K562 (cell line): ENCODE measurements around the gene CRYBG3. TPM values are rescaled to one million over a fixed set of nuclear protein-coding genes. Genes with fewer than 3 reads are reported as not detected.
A peak's percentile ranks its signal among the peaks of the same experiment; 100 is the strongest.

Experiments
- ATAC-seq: fragments of 200-7000 bp; cut with Tn5 transposase; 3 replicates; pipeline ENCODE4 v1.9.1; 2020; ENCODE audit warnings: moderate library complexity
- BruUV-seq: library from RNA; stranded (reverse); fragments of 400-500 nt; replicated peaks from 2 replicates; lab custom pipeline; 2021; lab: Mats Ljungman, UMichigan
- CTCF ChIA-PET: fragments of 300-600 bp; formaldehyde crosslinking; extraction: SDS; loops from one replicate; lab custom pipeline; 2021; ENCODE audit warnings: low intra/inter-chr PET ratio; lab: Yijun Ruan, JAX
- POLR2A ChIA-PET: fragments of 300-600, 350-650 bp; sonication (Branson Sonifier 250); formaldehyde crosslinking; extraction: SDS; loops from one replicate; lab custom pipeline; 2021; ENCODE audit warnings: antibody characterized with exemption, inconsistent platforms; lab: Yijun Ruan, JAX
- DNase-seq, 4 experiments: peaks; one replicate each; pipeline versions ENCODE4 v3.0.0 to v3.0.0-alpha.2; 2011 to 2018; ENCODE audit warnings: low spot score in 3 of 4, mixed read lengths in 3 of 4; ENCODE audit errors: extremely low read depth in 1 of 4
- FAIRE-seq: peaks from 2 replicates; lab custom pipeline; 2011; peaks lifted over from hg19 to GRCh38; lab: Jason Lieb, UNC
- H2AFZ ChIP-seq: 2 replicates; pipeline ENCODE4 v1.6.0; 2011; ENCODE audit warnings: low read depth, low read length, control low read depth, inconsistent platforms
- H3K27ac ChIP-seq: fragments of 200-600 bp; 3 replicates; pipeline ENCODE4 v1.8.0; 2011; ENCODE audit warnings: low read depth, mild to moderate bottlenecking, control low read depth, inconsistent platforms, low read length, moderate library complexity, mixed read lengths; ENCODE audit errors: extremely low read depth
- H3K27me3 ChIP-seq, 2 experiments: fragments of 300-600 bp in 1 of 2; 2 replicates in 1 of 2; 3 replicates in 1 of 2; pipeline versions ENCODE4 v1.6.0 to v1.8.0; 2011; ENCODE audit warnings: inconsistent platforms in 2 of 2, low read length in 2 of 2, mild to moderate bottlenecking in 1 of 2, mixed read lengths in 1 of 2, moderate library complexity in 1 of 2; ENCODE audit not compliant: control insufficient read depth in 2 of 2, insufficient read depth in 2 of 2
- H3K36me3 ChIP-seq: fragments of 300-600 bp; 3 replicates; pipeline ENCODE4 v1.8.0; 2011; ENCODE audit warnings: mild to moderate bottlenecking, low read length, inconsistent platforms; ENCODE audit not compliant: control insufficient read depth, insufficient read depth
- H3K4me1 ChIP-seq, 2 experiments: fragments of 200-600 bp in 1 of 2; replicated peaks in 1 of 2; 2 replicates in 1 of 2; 3 replicates in 1 of 2; pipeline versions ENCODE4 v1.5.1 to v1.8.0; 2011; ENCODE audit warnings: inconsistent platforms in 2 of 2, low read length in 2 of 2, mild to moderate bottlenecking in 1 of 2, mixed read lengths in 1 of 2, moderate library complexity in 1 of 2; ENCODE audit not compliant: control insufficient read depth in 2 of 2, insufficient read depth in 2 of 2
- H3K4me2 ChIP-seq: 2 replicates; pipeline ENCODE4 v1.6.1; 2011; ENCODE audit warnings: low read length, control low read depth, inconsistent platforms, mixed read lengths; ENCODE audit not compliant: insufficient read depth
- H3K4me3 ChIP-seq: fragments of 200-600 bp; sonication (generic), shearing (Covaris generic); 2 replicates; pipeline ENCODE4 v1.5.1; 2016; ENCODE audit warnings: control low read depth, inconsistent platforms
- H3K79me2 ChIP-seq: fragments of 200-600 bp; 3 replicates; pipeline ENCODE4 v1.8.0; 2011; ENCODE audit warnings: low read length, inconsistent platforms; ENCODE audit not compliant: control insufficient read depth, insufficient read depth
- H3K9ac ChIP-seq, 2 experiments: 2 replicates each; pipeline versions ENCODE4 v1.6.0 to v1.6.1; 2011; ENCODE audit warnings: low read depth in 2 of 2, low read length in 2 of 2, control low read depth in 1 of 2, inconsistent platforms in 1 of 2, mild to moderate bottlenecking in 1 of 2, mixed read lengths in 1 of 2; ENCODE audit not compliant: insufficient read depth in 1 of 2
- H3K9me1 ChIP-seq: one replicate; pipeline ENCODE4 v1.6.0; 2011; ENCODE audit warnings: inconsistent platforms, mild to moderate bottlenecking, low read length, moderate library complexity; ENCODE audit not compliant: control insufficient read depth, insufficient read depth
- H3K9me3 ChIP-seq: replicated peaks from 2 replicates; pipeline ENCODE4 v1.5.1; 2011; ENCODE audit warnings: low read depth, low read length, inconsistent platforms; ENCODE audit not compliant: control insufficient read depth, insufficient read depth
- H4K20me1 ChIP-seq: replicated peaks from 2 replicates; pipeline ENCODE4 v1.6.1; 2011; ENCODE audit warnings: low read length, inconsistent platforms, mixed read lengths; ENCODE audit not compliant: control insufficient read depth, insufficient read depth
- BRCA1 ChIP-seq, 2 experiments: fragments of 450-650 bp in 1 of 2; sonication (generic) in 1 of 2; formaldehyde crosslinking in 1 of 2; IDR thresholded peaks; 2 replicates each; pipeline versions ENCODE4 v1.5.0 to v1.6.1; 2017 to 2020; ENCODE audit warnings: mild to moderate bottlenecking in 1 of 2, missing genetic modification reagents in 1 of 2
- EZH2 ChIP-seq: IDR thresholded peaks from 2 replicates; pipeline ENCODE4 v1.6.1; 2012; ENCODE audit warnings: low read depth, mild to moderate bottlenecking, inconsistent platforms, low read length, borderline replicate concordance
- WGBS: fragments of 100-300 bp; shearing (Covaris generic); methylation state at CpG from one replicate; pipeline ENCODE4 v1.1.6; 2016; ENCODE audit warnings: low coverage, mixed read lengths; ENCODE audit not compliant: insufficient coverage; ENCODE audit errors: missing lambda C conversion rate; 5-methylcytosine and 5-hydroxymethylcytosine counted together
- in situ Hi-C: fragments of 300-500 bp; cut with MboI; formaldehyde crosslinking; loops from 4 replicates; pipeline ENCODE4 v1.15.0; 2018; ENCODE audit warnings: inconsistent platforms, mixed read lengths
- intact Hi-C: fragments of 100-400 bp; cut with micrococcal nuclease; formaldehyde crosslinking; loops from 2 replicates; pipeline ENCODE4 v1.14.2; 2022
- polyA plus RNA-seq, 8 experiments: library from polyadenylated mRNA; depleted of rRNA in 4 of 8; stranded (reverse) in 5 of 8; unstranded in 3 of 8; fragments of >200 nt; fragmentation: Nextera tagmentation in 2 of 8; fragmentation: Illumina TruSeq in 1 of 8; extraction: Ambion mirVana in 2 of 8; extraction: Trizol in 1 of 8; gene quantifications; 2 replicates each; pipeline versions ENCODE4 v1.2.1 to v1.2.3, GENCODE V29; 2011 to 2014; ENCODE audit warnings: inconsistent platforms in 1 of 8, missing spikeins in 1 of 8
- total RNA-seq, 7 experiments: library from RNA; depleted of rRNA in 6 of 7; stranded (reverse); fragments of >200 nt in 6 of 7; fragmentation: Illumina TruSeq in 2 of 7; extraction: Trizol in 2 of 7; gene quantifications; 2 replicates each; pipeline versions ENCODE4 v1.2.1 to v1.2.3, GENCODE V29; 2011 to 2021; ENCODE audit warnings: low replicate concordance in 1 of 7
- TF ChIP-seq, protein P1 (sequence below): sonication (generic); formaldehyde crosslinking; IDR thresholded peaks from 2 replicates; pipeline ENCODE4 v1.8.0; 2022; ENCODE audit warnings: missing genetic modification reagents, mild to moderate bottlenecking, borderline replicate concordance

The CRYBG3 gene
- total and polyA plus RNA-seq, 9 of the 15 experiments (the other 6 are each of a cell fraction or from before 2014, with no cell fraction given) = 0.08 to 0.72 (median 0.18) TPM

DNA sequence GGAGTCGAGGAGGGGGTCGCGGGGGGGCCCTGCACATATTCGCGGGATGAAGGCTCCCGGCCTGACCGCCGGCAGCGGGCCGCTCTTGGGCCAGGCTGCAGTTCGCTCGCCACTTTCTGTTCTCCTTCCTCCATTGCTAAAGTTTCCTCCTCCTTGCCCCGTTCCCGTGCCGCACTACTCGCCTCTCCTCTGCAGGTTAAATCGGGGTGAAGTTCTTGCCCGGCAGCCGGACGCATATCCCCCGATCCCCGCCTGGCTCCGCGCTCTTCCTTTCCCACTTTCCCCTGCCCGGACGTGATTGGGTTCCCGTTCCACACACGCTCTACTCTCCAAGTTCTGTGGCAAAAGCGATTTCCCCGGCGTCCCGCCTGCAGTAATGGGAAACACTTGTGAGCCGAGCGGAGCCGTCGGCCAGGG, 556 bp downstream of the CRYBG3 start:
- Histone ChIP-seq H3K36me3 (no peaks in the 10 kb centered on the region), H2AFZ (peak overlapping the region; percentile 82), H4K20me1 (no peaks in the 10 kb centered on the region), H3K27ac (no peak overlapping the region), H3K4me3 (peak overlapping the region; percentile 39), H3K9me3 (no peaks in the 10 kb centered on the region), H3K27me3 (peaks cover 13 to 26% of the 10 kb centered on the region in 2 experiments), H3K9me1 (no peaks in the 10 kb centered on the region), H3K4me2 (peak overlapping the region; percentile 70), H3K79me2 (no peaks in the 10 kb centered on the region), H3K9ac (peak overlapping the region in 1 of 2 experiments; percentile 90; a peak in 3 of 4 replicates), H3K4me1 (peaks cover 0 to 14% of the 10 kb centered on the region in 2 experiments; a peak in 2 of 5 replicates)
- DNase-seq (peak in 2 of 4 experiments; percentile 3 to 4), ATAC-seq (peak; percentile 20), FAIRE-seq (no peak)
- 21% methylated on average over 9 of the region's 36 CpGs for WGBS
- BruUV-seq = no TSS peak
- CTCF ChIA-PET = no interaction called here
- intact Hi-C loops = no loop called here
- in situ Hi-C loops = no loop called here
- no peak for TF ChIP-seq BRCA1 (IDR thresholded peaks at IDR 0.05)
- TF ChIP-seq BRCA1 (CRISPR knock-in tag; IDR thresholded peaks at IDR 0.05) = no peak
- TF ChIP-seq, protein P1, sequence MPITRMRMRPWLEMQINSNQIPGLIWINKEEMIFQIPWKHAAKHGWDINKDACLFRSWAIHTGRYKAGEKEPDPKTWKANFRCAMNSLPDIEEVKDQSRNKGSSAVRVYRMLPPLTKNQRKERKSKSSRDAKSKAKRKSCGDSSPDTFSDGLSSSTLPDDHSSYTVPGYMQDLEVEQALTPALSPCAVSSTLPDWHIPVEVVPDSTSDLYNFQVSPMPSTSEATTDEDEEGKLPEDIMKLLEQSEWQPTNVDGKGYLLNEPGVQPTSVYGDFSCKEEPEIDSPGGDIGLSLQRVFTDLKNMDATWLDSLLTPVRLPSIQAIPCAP (CRISPR knock-in tag) = no peak
- TF ChIP-seq EZH2 = peak; percentile 39; the same call in 1 of the 2 replicates
- POLR2A ChIA-PET = no interaction called here
